BE2C (cell line): Measurements from ENCODE around the gene NEK8.
"Not testable (repeated sequence)": the region's sequence is repeated elsewhere in the genome, so short reads cannot be mapped to it uniquely, and the experiment has no call there.

Source experiments
- DNase-seq: peaks from one replicate; pipeline ENCODE4 v3.0.0-alpha.2; 2020
- H3K27me3 ChIP-seq: fragments of 250-450 bp; sonication (Bioruptor Pico); 2 replicates; pipeline ENCODE4 v1.5.1; 2020; ENCODE audit warnings: mild to moderate bottlenecking
- H3K36me3 ChIP-seq: fragments of 250-450 bp; sonication (Bioruptor Pico); 2 replicates; pipeline ENCODE4 v1.5.1; 2020; ENCODE audit warnings: mild to moderate bottlenecking
- H3K4me1 ChIP-seq: fragments of 250-450 bp; sonication (Bioruptor Pico); 2 replicates; pipeline ENCODE4 v1.5.1; 2020
- H3K4me3 ChIP-seq: 2 replicates; pipeline ENCODE4 v1.5.1; 2011; ENCODE audit warnings: low read depth, low read length
- H3K9me3 ChIP-seq: fragments of 250-450 bp; sonication (Bioruptor Pico); 2 replicates; pipeline ENCODE4 v1.5.1; 2020
- TF ChIP-seq, protein P1 (sequence below): IDR thresholded peaks from 2 replicates; pipeline ENCODE4 v1.5.1; 2012; ENCODE audit warnings: mild to moderate bottlenecking, low read depth, low read length

NEK8 gene

DNA sequence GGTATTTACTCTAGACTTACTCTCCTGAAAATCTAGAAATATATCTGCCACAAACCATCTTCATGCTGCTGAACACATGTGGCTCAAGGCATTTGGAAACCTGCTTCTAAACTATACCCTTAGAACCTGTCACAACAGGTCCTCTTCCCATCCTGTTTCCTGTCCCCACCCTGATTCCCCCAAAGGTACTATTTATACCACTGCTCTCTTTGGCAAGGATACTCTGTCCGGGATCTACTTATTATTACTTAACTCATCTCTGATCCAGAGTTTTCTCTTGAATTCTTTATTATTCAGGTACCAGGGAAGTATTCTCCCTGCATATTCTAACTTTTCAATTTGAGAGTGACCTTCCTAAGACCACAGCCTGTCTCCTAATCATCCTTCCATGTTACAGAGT is 48.6 kb downstream of the NEK8 start:
- no peak for DNase-seq
- TF ChIP-seq, protein P1, sequence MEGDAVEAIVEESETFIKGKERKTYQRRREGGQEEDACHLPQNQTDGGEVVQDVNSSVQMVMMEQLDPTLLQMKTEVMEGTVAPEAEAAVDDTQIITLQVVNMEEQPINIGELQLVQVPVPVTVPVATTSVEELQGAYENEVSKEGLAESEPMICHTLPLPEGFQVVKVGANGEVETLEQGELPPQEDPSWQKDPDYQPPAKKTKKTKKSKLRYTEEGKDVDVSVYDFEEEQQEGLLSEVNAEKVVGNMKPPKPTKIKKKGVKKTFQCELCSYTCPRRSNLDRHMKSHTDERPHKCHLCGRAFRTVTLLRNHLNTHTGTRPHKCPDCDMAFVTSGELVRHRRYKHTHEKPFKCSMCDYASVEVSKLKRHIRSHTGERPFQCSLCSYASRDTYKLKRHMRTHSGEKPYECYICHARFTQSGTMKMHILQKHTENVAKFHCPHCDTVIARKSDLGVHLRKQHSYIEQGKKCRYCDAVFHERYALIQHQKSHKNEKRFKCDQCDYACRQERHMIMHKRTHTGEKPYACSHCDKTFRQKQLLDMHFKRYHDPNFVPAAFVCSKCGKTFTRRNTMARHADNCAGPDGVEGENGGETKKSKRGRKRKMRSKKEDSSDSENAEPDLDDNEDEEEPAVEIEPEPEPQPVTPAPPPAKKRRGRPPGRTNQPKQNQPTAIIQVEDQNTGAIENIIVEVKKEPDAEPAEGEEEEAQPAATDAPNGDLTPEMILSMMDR, result no peak
- Histone ChIP-seq H3K9me3 (no peaks in the 10 kb centered on the region), H3K4me1 (no peaks in the 10 kb centered on the region), H3K27me3 (no peaks in the 10 kb centered on the region), H3K36me3 (no peaks in the 10 kb centered on the region), H3K4me3 (no peak overlapping the region)

DNA sequence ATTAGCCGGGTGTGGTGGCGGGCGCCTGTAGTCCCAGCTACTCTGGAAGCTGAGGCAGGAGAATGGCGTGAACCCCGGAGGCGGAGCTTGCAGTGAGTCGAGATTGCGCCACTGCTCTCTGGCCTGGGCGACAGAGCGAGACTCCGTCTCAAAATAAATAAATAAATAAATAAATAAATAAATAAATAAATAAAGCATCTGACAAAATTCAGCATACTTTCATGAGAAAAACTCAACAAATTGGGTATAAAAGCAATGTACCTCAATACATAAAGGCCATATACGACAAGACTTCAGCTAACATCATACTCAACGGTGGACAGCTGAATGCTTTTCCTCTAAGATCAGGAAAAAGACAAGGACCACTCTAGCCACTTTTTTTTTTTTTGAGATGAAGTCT is 51.0 kb downstream of the NEK8 start:
- not testable (repeated sequence) for H3K27me3 ChIP-seq, H3K36me3 ChIP-seq, DNase-seq, H3K9me3 ChIP-seq, H3K4me1 ChIP-seq, H3K4me3 ChIP-seq

DNA sequence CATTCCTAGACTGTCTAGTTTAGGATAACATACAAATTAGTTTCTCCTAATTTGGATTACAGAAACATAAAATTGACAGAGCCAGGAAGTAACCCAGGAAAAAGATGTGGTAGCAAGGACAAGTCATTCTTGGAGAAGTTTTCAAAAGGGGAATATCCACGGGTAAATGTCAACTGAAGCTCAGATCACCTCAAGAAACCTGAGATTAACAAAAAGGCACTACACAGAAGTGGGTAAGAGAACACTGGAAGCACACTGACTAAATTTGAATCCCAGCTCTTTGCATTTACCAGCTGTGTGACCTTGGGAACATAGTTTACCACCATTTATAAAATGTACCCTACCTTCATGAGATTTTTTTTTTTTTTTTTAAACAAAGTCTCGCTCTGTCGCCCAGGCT is 54.6 kb downstream of the NEK8 start:
- Histone ChIP-seq H3K9me3 (no peaks in the 10 kb centered on the region), H3K4me3 (no peak overlapping the region), H3K4me1 (no peaks in the 10 kb centered on the region), H3K27me3 (no peaks in the 10 kb centered on the region), H3K36me3 (no peaks in the 10 kb centered on the region)
- TF ChIP-seq, protein P1, result no peak
- no peak for DNase-seq

DNA sequence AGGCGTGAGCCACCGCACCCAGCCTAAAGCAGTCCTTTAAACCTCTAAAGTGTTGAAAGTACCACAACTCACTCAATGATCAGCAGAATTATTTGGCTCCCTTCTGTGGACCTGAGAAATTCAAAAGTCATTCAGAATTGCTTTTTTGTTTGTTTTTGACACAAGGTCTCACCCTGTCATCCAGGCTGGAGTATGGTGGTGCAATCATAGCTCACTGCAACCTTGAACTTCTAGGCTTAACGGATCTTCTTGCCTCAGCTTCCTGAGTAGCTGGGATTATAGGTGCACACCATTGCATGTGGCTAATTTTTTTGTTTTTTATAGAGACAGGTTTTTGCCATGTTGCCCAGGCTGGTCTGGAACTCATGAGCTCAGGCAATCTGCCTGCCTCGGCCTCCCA is 59.5 kb downstream of the NEK8 start:
- DNase-seq, result no peak
- no peaks in the 10 kb centered on the region for H3K9me3 ChIP-seq
- TF ChIP-seq, protein P1, result no peak
- no peaks in the 10 kb centered on the region for H3K27me3 ChIP-seq
- H3K36me3 ChIP-seq, result no peaks in the 10 kb centered on the region
- no peaks in the 10 kb centered on the region for H3K4me1 ChIP-seq
- H3K4me3 ChIP-seq, result no peak overlapping the region
